ENCODE data around the gene EPN3. TPM values are rescaled to one million over a fixed set of nuclear protein-coding genes. Genes with fewer than 3 reads are reported as not detected.

Gene EPN3
- total RNA-seq, 1 experiment from 2014 or later: 20.5 TPM

- H3K4me1 ChIP-seq (ENCODE audit: insufficient read depth, low read length): peaks cover 8% of the 10 kb centered on the region
- H3K27ac ChIP-seq (ENCODE audit: low read length): no peak overlapping the region
- no peaks in the 10 kb centered on the region for H3K27me3 ChIP-seq (ENCODE audit: low read length)
- DNase-seq (no peak), ATAC-seq (no peak)
- H3K4me2 ChIP-seq (ENCODE audit: low read length): no peak overlapping the region
- no TSS peak for BruUV-seq (replicated peaks)
- no peak overlapping the region for H3K9ac ChIP-seq (ENCODE audit: low read length)
- no peaks in the 10 kb centered on the region for H3K9me3 ChIP-seq (ENCODE audit: low read length)
- H3F3A ChIP-seq (ENCODE audit: low read length, unreplicated experiment): no peaks in the 10 kb centered on the region
- no peaks in the 10 kb centered on the region for H3K36me3 ChIP-seq (ENCODE audit: low read depth, low read length)
- intact Hi-C loops (cut with micrococcal nuclease): no loop called here
- no peak overlapping the region for H3K4me3 ChIP-seq (ENCODE audit: low read length)
- H2AFZ ChIP-seq (ENCODE audit: low read length): no peak overlapping the region
- CTCF ChIA-PET: no interaction called here
- H3K79me2 ChIP-seq (ENCODE audit: low read length): no peaks in the 10 kb centered on the region
- no peaks in the 10 kb centered on the region for H3K9me2 ChIP-seq (replicated peaks; ENCODE audit: low read length)
- H4K20me1 ChIP-seq (ENCODE audit: low read length): no peaks in the 10 kb centered on the region
- POLR2A ChIA-PET (ENCODE audit: unreplicated experiment): no interaction called here
- TF ChIP-seq EZH2 (IDR thresholded peaks at IDR 0.05; ENCODE audit: low read length, unreplicated experiment): no peak
- TF ChIP-seq, protein P1, sequence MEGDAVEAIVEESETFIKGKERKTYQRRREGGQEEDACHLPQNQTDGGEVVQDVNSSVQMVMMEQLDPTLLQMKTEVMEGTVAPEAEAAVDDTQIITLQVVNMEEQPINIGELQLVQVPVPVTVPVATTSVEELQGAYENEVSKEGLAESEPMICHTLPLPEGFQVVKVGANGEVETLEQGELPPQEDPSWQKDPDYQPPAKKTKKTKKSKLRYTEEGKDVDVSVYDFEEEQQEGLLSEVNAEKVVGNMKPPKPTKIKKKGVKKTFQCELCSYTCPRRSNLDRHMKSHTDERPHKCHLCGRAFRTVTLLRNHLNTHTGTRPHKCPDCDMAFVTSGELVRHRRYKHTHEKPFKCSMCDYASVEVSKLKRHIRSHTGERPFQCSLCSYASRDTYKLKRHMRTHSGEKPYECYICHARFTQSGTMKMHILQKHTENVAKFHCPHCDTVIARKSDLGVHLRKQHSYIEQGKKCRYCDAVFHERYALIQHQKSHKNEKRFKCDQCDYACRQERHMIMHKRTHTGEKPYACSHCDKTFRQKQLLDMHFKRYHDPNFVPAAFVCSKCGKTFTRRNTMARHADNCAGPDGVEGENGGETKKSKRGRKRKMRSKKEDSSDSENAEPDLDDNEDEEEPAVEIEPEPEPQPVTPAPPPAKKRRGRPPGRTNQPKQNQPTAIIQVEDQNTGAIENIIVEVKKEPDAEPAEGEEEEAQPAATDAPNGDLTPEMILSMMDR (conservative IDR thresholded peaks at IDR 0.05; ENCODE audit: low read depth, low read length): no peak
- TF ChIP-seq EZH2phosphoT487 (IDR thresholded peaks at IDR 0.05; ENCODE audit: borderline replicate concordance, low read length): no peak
Measured at GRCh38 chr17:50499721-50500120, 32.8 kb upstream of the EPN3 start.

GRCh38 chr17:50501054-50501453 lies 31.5 kb upstream of the EPN3 start:
- no peak overlapping the region for H2AFZ ChIP-seq (ENCODE audit: low read length)
- no peak overlapping the region for H3K4me2 ChIP-seq (ENCODE audit: low read length)
- H3K79me2 ChIP-seq (ENCODE audit: low read length): no peaks in the 10 kb centered on the region
- H3K27ac ChIP-seq (ENCODE audit: low read length): no peak overlapping the region
- H3K4me1 ChIP-seq (ENCODE audit: insufficient read depth, low read length): peaks cover 8% of the 10 kb centered on the region
- ChIA-PET POLR2A (ENCODE audit: unreplicated experiment) (interaction anchor here (0.6 to 0.7 kb wide), 2 partner anchors 32 to 129 kb away, joined by 3 to 14 read pairs; partner anchors contain the start of gene EPN3), CTCF (interaction anchor here (0.6 to 1.7 kb wide), 5 partner anchors 13 to 139 kb away, joined by 3 to 12 read pairs (median 6); partner anchors contain the start of gene EPN3)
- peak; percentile 76 for DNase-seq
- no peak overlapping the region for H3K4me3 ChIP-seq (ENCODE audit: low read length)
- no peaks in the 10 kb centered on the region for H4K20me1 ChIP-seq (ENCODE audit: low read length)
- no peaks in the 10 kb centered on the region for H3K9me3 ChIP-seq (ENCODE audit: low read length)
- TF ChIP-seq EZH2 (IDR thresholded peaks at IDR 0.05; ENCODE audit: low read length, unreplicated experiment): no peak
- TF ChIP-seq EZH2phosphoT487 (IDR thresholded peaks at IDR 0.05; ENCODE audit: borderline replicate concordance, low read length): no peak
- TF ChIP-seq, protein P1 (conservative IDR thresholded peaks at IDR 0.05; ENCODE audit: low read depth, low read length): peak; percentile 60
- H3F3A ChIP-seq (ENCODE audit: low read length, unreplicated experiment): no peaks in the 10 kb centered on the region
- no peaks in the 10 kb centered on the region for H3K9me2 ChIP-seq (replicated peaks; ENCODE audit: low read length)
- H3K36me3 ChIP-seq (ENCODE audit: low read depth, low read length): no peaks in the 10 kb centered on the region
- intact Hi-C loops (cut with micrococcal nuclease): loop anchor here (1.0 kb wide), 1 partner anchor 19 kb away; no protein-coding TSS in a partner anchor
- no peak overlapping the region for H3K9ac ChIP-seq (ENCODE audit: low read length)
- no TSS peak for BruUV-seq (replicated peaks)
- H3K27me3 ChIP-seq (ENCODE audit: low read length): no peaks in the 10 kb centered on the region
- ATAC-seq: no peak

DNA sequence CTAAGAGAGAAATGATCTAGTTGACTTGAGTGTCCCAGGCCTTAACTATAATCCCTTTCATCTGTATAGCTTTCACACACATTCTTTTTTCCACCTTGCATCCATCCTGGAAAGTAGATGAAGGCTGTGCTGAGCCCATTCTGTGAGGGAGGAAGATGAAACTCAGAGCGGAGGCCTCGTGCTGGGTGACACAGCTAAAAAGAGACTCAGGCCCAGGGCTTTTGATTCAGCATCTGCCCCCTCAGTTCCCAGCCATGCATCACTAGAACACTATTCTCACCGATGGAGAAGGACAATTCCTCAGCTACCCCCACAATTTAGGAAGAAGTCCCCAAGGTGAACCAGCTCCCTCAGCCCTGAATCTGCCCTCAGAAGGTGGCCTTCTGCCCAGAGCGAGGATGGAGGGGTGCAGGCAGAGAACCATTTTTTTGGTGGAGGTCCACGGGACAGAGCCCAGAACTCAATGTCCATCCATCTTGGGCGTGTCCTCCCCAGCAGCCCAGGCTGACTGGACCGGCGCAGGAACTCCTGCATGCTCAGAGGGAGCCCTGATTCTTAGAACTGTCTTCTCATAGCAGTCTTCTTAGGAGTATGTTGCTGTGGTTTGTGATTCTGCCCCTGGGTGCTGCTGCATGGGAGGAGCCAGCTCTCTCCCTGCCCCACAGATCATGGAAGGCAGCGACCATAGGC lies 30.1 kb upstream of the EPN3 start:
- no peak overlapping the region for H3K9ac ChIP-seq (ENCODE audit: low read length)
- H3K36me3 ChIP-seq (ENCODE audit: low read depth, low read length): no peaks in the 10 kb centered on the region
- TF ChIP-seq, protein P1 (conservative IDR thresholded peaks at IDR 0.05; ENCODE audit: low read depth, low read length): no peak
- TF ChIP-seq EZH2phosphoT487 (IDR thresholded peaks at IDR 0.05; ENCODE audit: borderline replicate concordance, low read length) (no peak), EZH2 (IDR thresholded peaks at IDR 0.05; ENCODE audit: low read length, unreplicated experiment) (no peak)
- intact Hi-C loops (cut with micrococcal nuclease): no loop called here
- ChIA-PET POLR2A (ENCODE audit: unreplicated experiment) (no interaction called here), CTCF (interaction anchor here (0.6 to 1.7 kb wide), 3 partner anchors 14 to 298 kb away, joined by 3 to 8 read pairs (median 3); no protein-coding TSS in a partner anchor)
- H3K27ac ChIP-seq (ENCODE audit: low read length): no peak overlapping the region
- H3K27me3 ChIP-seq (ENCODE audit: low read length): no peaks in the 10 kb centered on the region
- DNase-seq: no peak
- H3K9me3 ChIP-seq (ENCODE audit: low read length): no peaks in the 10 kb centered on the region
- no peak overlapping the region for H3K4me2 ChIP-seq (ENCODE audit: low read length)
- H3K4me1 ChIP-seq (ENCODE audit: insufficient read depth, low read length): peaks cover 8% of the 10 kb centered on the region
- no peaks in the 10 kb centered on the region for H4K20me1 ChIP-seq (ENCODE audit: low read length)
- no peaks in the 10 kb centered on the region for H3F3A ChIP-seq (ENCODE audit: low read length, unreplicated experiment)
- H3K79me2 ChIP-seq (ENCODE audit: low read length): no peaks in the 10 kb centered on the region
- BruUV-seq (replicated peaks): no TSS peak
- no peak for ATAC-seq
- H3K9me2 ChIP-seq (replicated peaks; ENCODE audit: low read length): no peaks in the 10 kb centered on the region
- H2AFZ ChIP-seq (ENCODE audit: low read length): no peak overlapping the region
- no peak overlapping the region for H3K4me3 ChIP-seq (ENCODE audit: low read length)

Measured in PC-3 (cell line).